ENCODE results near the gene COX4I1. TPM values are rescaled to one million over a fixed set of nuclear protein-coding genes. Genes with fewer than 3 reads are reported as not detected.

COX4I1 gene
- total and polyA plus RNA-seq, 2 donors from 2014 or later = 439 to 1,996 TPM

DNA sequence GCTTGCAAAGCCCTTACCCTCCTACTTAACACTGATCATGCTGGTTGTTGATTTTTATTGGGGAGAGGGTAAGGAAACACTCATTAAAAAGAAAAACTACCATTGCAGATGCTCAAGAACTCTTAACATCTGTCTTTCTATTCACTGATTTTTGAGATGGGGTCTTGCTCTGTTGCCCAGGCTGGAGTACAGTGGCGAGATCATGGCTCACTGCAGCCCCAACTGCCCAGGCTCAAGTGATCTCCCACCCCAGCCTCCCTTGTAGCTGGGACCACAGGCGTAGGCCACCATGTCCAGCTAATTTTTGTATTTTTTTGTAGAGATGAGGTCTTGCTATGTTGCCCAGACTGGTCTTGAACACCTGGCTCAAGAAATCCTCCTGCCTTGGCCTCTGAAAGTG, 14.7 kb upstream of the COX4I1 start:
- intact Hi-C loops (cut with DNase I) = no loop called here

DNA sequence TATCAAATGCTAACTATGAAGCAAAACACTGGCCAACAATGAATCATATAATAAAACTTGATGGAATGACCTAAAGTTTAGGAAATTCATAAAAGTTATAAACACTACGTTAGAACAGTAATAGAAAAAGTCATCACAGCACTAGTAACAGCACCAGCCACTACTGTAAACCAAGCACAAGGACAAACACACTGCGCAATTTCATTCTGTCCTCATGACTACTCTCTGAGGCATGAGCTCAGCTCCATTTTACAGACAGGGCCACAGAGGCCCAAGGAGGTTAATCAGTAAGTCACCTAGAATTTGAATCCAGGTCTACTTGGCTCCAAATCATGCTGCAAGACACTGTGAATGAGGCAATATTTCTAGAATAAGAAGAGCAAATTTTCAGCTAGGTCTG, 13.6 kb upstream of the COX4I1 start:
- no peak for FAIRE-seq
- DNase-seq = no peak

More for the DNA sequence above, 14.7 kb upstream of the COX4I1 start:
- no peak for DNase-seq
- Histone ChIP-seq H3K4me1 (ENCODE audit: control insufficient read depth in 2 of 3, insufficient read depth in 2 of 3, low read depth in 1 of 3, low read length in 3 of 3) (peaks cover 0 to 3% (median 0%) of the 10 kb centered on the region in 3 donors), H3K4me3 (ENCODE audit: low read length in 3 of 3) (no peak overlapping the region), H3K9ac (ENCODE audit: low read length in 3 of 3) (no peak overlapping the region), H3K27ac (ENCODE audit: low read depth in 2 of 2, low read length in 2 of 2) (no peak overlapping the region), H3K9me3 (ENCODE audit: control insufficient read depth in 2 of 3, insufficient read depth in 1 of 3, low read length in 3 of 3) (no peaks in the 10 kb centered on the region), H3K36me3 (ENCODE audit: control insufficient read depth in 2 of 3, insufficient read depth in 3 of 3, low read length in 3 of 3) (peaks cover 0 to 40% (median 24%) of the 10 kb centered on the region in 3 donors), H3K27me3 (ENCODE audit: control insufficient read depth, insufficient read depth, low read length) (no peaks in the 10 kb centered on the region)
- TF ChIP-seq, protein P1, sequence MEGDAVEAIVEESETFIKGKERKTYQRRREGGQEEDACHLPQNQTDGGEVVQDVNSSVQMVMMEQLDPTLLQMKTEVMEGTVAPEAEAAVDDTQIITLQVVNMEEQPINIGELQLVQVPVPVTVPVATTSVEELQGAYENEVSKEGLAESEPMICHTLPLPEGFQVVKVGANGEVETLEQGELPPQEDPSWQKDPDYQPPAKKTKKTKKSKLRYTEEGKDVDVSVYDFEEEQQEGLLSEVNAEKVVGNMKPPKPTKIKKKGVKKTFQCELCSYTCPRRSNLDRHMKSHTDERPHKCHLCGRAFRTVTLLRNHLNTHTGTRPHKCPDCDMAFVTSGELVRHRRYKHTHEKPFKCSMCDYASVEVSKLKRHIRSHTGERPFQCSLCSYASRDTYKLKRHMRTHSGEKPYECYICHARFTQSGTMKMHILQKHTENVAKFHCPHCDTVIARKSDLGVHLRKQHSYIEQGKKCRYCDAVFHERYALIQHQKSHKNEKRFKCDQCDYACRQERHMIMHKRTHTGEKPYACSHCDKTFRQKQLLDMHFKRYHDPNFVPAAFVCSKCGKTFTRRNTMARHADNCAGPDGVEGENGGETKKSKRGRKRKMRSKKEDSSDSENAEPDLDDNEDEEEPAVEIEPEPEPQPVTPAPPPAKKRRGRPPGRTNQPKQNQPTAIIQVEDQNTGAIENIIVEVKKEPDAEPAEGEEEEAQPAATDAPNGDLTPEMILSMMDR (IDR thresholded peaks at IDR 0.05; ENCODE audit: borderline replicate concordance, extremely low read depth, insufficient read depth) = no peak
- no peak for FAIRE-seq

DNA sequence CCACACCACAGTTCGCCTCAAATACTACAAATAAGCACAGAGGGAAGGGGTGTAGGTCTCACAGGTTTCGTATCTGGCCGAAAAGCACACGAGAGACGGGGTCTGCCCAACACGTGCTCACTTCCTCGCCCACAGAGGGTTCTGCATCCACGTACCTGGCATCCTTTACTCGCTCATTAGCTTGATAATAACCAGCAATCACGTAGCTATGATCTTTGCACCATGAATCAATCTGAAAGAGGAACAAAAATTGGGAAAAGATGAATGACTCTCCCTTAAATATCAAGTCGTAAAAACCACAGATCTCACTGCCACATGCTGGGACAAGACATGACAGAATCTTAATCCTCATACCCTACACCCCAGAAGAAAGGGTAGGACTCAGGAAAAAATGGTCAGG, 10.7 kb upstream of the COX4I1 start:
- Histone ChIP-seq H3K9me3 (ENCODE audit: control insufficient read depth in 2 of 3, insufficient read depth in 1 of 3, low read length in 3 of 3) (no peaks in the 10 kb centered on the region), H3K27ac (ENCODE audit: low read depth in 2 of 2, low read length in 2 of 2) (no peak overlapping the region), H3K4me3 (ENCODE audit: low read length in 3 of 3) (no peak overlapping the region), H3K9ac (ENCODE audit: low read length in 3 of 3) (no peak overlapping the region), H3K27me3 (ENCODE audit: control insufficient read depth, insufficient read depth, low read length) (no peaks in the 10 kb centered on the region), H3K4me1 (ENCODE audit: control insufficient read depth in 2 of 3, insufficient read depth in 2 of 3, low read depth in 1 of 3, low read length in 3 of 3) (no peaks in the 10 kb centered on the region), H3K36me3 (ENCODE audit: control insufficient read depth in 2 of 3, insufficient read depth in 3 of 3, low read length in 3 of 3) (peaks cover 0 to 26% (median 24%) of the 10 kb centered on the region in 3 donors)
- TF ChIP-seq, protein P1 (IDR thresholded peaks at IDR 0.05; ENCODE audit: borderline replicate concordance, extremely low read depth, insufficient read depth) = no peak
- DNase-seq (no peak), FAIRE-seq (no peak)
- intact Hi-C loops (cut with DNase I) = no loop called here

More for the DNA sequence above, 13.6 kb upstream of the COX4I1 start:
- H3K27ac ChIP-seq (ENCODE audit: low read depth in 2 of 2, low read length in 2 of 2) = no peak overlapping the region
- H3K4me3 ChIP-seq (ENCODE audit: low read length in 3 of 3) = no peak overlapping the region
- TF ChIP-seq, protein P1 (IDR thresholded peaks at IDR 0.05; ENCODE audit: borderline replicate concordance, extremely low read depth, insufficient read depth) = no peak
- peaks cover 0 to 3% (median 0%) of the 10 kb centered on the region in 3 donors for H3K4me1 ChIP-seq (ENCODE audit: control insufficient read depth in 2 of 3, insufficient read depth in 2 of 3, low read depth in 1 of 3, low read length in 3 of 3)
- intact Hi-C loops (cut with DNase I) = no loop called here
- H3K9ac ChIP-seq (ENCODE audit: low read length in 3 of 3) = no peak overlapping the region
- no peaks in the 10 kb centered on the region for H3K9me3 ChIP-seq (ENCODE audit: control insufficient read depth in 2 of 3, insufficient read depth in 1 of 3, low read length in 3 of 3)
- no peaks in the 10 kb centered on the region for H3K27me3 ChIP-seq (ENCODE audit: control insufficient read depth, insufficient read depth, low read length)
- H3K36me3 ChIP-seq (ENCODE audit: control insufficient read depth in 2 of 3, insufficient read depth in 3 of 3, low read length in 3 of 3) = peaks cover 0 to 29% (median 19%) of the 10 kb centered on the region in 3 donors

DNA sequence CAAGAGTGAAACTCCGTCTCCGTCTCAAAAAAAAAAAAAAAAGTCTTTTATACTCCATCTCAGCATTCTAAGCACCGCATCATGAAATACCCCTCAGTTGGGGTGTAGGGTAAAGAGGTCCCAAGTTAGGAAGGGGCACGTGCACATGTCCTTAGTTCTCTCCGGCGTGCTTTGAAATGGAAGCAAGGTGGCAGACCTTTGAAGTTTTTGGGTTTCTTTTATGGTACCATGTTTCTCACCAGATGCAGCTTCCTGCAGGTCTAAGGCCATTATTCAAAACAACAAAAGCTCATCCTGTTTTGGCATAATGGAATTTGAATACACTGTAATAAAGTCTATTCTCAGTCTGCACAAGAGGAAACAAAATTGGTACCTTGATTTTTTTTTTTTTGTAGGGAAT, 9.7 kb upstream of the COX4I1 start:
- Histone ChIP-seq H3K27me3 (ENCODE audit: control insufficient read depth, insufficient read depth, low read length) (no peaks in the 10 kb centered on the region), H3K9ac (ENCODE audit: low read length in 3 of 3) (no peak overlapping the region), H3K27ac (ENCODE audit: low read depth in 2 of 2, low read length in 2 of 2) (no peak overlapping the region), H3K36me3 (ENCODE audit: control insufficient read depth in 2 of 3, insufficient read depth in 3 of 3, low read length in 3 of 3) (peaks cover 0 to 25% (median 24%) of the 10 kb centered on the region in 3 donors), H3K4me1 (ENCODE audit: control insufficient read depth in 2 of 3, insufficient read depth in 2 of 3, low read depth in 1 of 3, low read length in 3 of 3) (no peaks in the 10 kb centered on the region), H3K4me3 (ENCODE audit: low read length in 3 of 3) (no peak overlapping the region), H3K9me3 (ENCODE audit: control insufficient read depth in 2 of 3, insufficient read depth in 1 of 3, low read length in 3 of 3) (no peaks in the 10 kb centered on the region)
- TF ChIP-seq, protein P1 (IDR thresholded peaks at IDR 0.05; ENCODE audit: borderline replicate concordance, extremely low read depth, insufficient read depth) = no peak
- intact Hi-C loops (cut with DNase I) = no loop called here
- DNase-seq (no peak), FAIRE-seq (no peak)
